ENCODE measurements around the gene FRK.

DNA sequence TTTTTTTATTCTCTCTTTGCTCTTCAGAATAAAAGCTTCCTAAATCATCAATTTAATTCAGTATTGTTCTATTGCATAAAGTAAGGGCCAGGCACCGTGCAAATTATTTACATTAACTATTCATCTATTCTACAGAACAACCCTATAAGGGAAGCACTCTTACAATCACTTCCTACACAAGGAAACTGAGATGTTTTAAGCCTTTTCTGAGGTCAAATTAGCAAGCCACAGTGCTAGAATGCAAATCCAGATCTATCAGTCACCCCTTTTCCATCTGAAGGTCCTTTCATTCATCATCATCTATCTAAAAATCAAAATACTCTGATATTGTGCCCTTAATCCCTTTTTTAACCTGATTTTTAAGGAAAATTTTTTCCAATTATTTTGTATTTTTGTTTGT is 31.2 kb downstream of the FRK start:
- TF ChIP-seq, protein P1, sequence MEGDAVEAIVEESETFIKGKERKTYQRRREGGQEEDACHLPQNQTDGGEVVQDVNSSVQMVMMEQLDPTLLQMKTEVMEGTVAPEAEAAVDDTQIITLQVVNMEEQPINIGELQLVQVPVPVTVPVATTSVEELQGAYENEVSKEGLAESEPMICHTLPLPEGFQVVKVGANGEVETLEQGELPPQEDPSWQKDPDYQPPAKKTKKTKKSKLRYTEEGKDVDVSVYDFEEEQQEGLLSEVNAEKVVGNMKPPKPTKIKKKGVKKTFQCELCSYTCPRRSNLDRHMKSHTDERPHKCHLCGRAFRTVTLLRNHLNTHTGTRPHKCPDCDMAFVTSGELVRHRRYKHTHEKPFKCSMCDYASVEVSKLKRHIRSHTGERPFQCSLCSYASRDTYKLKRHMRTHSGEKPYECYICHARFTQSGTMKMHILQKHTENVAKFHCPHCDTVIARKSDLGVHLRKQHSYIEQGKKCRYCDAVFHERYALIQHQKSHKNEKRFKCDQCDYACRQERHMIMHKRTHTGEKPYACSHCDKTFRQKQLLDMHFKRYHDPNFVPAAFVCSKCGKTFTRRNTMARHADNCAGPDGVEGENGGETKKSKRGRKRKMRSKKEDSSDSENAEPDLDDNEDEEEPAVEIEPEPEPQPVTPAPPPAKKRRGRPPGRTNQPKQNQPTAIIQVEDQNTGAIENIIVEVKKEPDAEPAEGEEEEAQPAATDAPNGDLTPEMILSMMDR (conservative IDR thresholded peaks at IDR 0.05 in 1 of 2, IDR thresholded peaks at IDR 0.05 in 1 of 2; ENCODE audit: extremely low read depth in 1 of 2, insufficient read depth in 1 of 2, low read depth in 1 of 2, low read length in 2 of 2): no peak
- TF ChIP-seq EZH2 (IDR thresholded peaks at IDR 0.05; ENCODE audit: borderline replicate concordance, low read length): no peak
